KBM-7 (cell line): ENCODE results near the gene SUPT20HL1.
"Not testable (repeated sequence)": the region's sequence is repeated elsewhere in the genome, so short reads cannot be mapped to it uniquely, and the experiment has no call there.

Experiments
- DNase-seq: peaks from one replicate; pipeline ENCODE4 v3.0.0-alpha.2; 2015
- in situ Hi-C: fragments of 300-500 bp; cut with MboI; formaldehyde crosslinking; loops from 2 replicates; pipeline ENCODE4 v1.14.3; 2020; ENCODE audit warnings: low sequenced_read_pairs, low pct_unique_long_range_greater_than_20kb, mixed read lengths

SUPT20HL1 gene

GRCh38 chrX:24360272-24360671 lies at the start of gene SUPT20HL1:
TSS of gene SUPT20HL1 (plus strand) at chrX:24360639. CDS start at chrX:24362761, 2,122 bp downstream.
- in situ Hi-C loops = no loop called here
- no peak for DNase-seq

GRCh38 chrX:24310916-24311315 lies 49.5 kb upstream of the SUPT20HL1 start:
- not testable (repeated sequence) for DNase-seq

GRCh38 chrX:24311507-24312248 lies 48.8 kb upstream of the SUPT20HL1 start:
- DNase-seq, in situ Hi-C loops: not testable (repeated sequence)

More at GRCh38 chrX:24310916-24311315, 49.5 kb upstream of the SUPT20HL1 start:
- in situ Hi-C loops = not testable (repeated sequence)

GRCh38 chrX:24312249-24312607 lies 48.2 kb upstream of the SUPT20HL1 start:
- DNase-seq, in situ Hi-C loops: not testable (repeated sequence)

GRCh38 chrX:24314019-24314635 lies 46.3 kb upstream of the SUPT20HL1 start, which contains the start of gene SUPT20HL2:
TSS of gene SUPT20HL2 (minus strand) at chrX:24314069. CDS start at chrX:24313315, 754 bp downstream.
- in situ Hi-C loops = no loop called here

GRCh38 chrX:24316111-24316510 lies 44.3 kb upstream of the SUPT20HL1 start:
- in situ Hi-C loops = no loop called here
- no peak for DNase-seq

More at GRCh38 chrX:24314019-24314635, 46.3 kb upstream of the SUPT20HL1 start, which contains the start of gene SUPT20HL2:
- no peak for DNase-seq

GRCh38 chrX:24317567-24317966 lies 42.9 kb upstream of the SUPT20HL1 start:
- DNase-seq = no peak
- in situ Hi-C loops = no loop called here

- no peak for DNase-seq
Measured at GRCh38 chrX:24321741-24322395, 38.6 kb upstream of the SUPT20HL1 start.

GRCh38 chrX:24325231-24325630 lies 35.2 kb upstream of the SUPT20HL1 start:
- in situ Hi-C loops = no loop called here
- no peak for DNase-seq

More at GRCh38 chrX:24321741-24322395, 38.6 kb upstream of the SUPT20HL1 start:
- in situ Hi-C loops = no loop called here

GRCh38 chrX:24332878-24333277 lies 27.6 kb upstream of the SUPT20HL1 start:
- in situ Hi-C loops = no loop called here
- peak; percentile 37 for DNase-seq

- DNase-seq = no peak
- in situ Hi-C loops = no loop called here
Measured at GRCh38 chrX:24333371-24333770, 27.1 kb upstream of the SUPT20HL1 start.

- DNase-seq = no peak
- in situ Hi-C loops = no loop called here
Measured at GRCh38 chrX:24334461-24334860, 26.0 kb upstream of the SUPT20HL1 start.

GRCh38 chrX:24335871-24336270 lies 24.6 kb upstream of the SUPT20HL1 start:
- in situ Hi-C loops = no loop called here
- DNase-seq = no peak

GRCh38 chrX:24339911-24340310 lies 20.5 kb upstream of the SUPT20HL1 start:
- no peak for DNase-seq
- in situ Hi-C loops = no loop called here

- no peak for DNase-seq
- in situ Hi-C loops = no loop called here
Measured at GRCh38 chrX:24340501-24340900, 19.9 kb upstream of the SUPT20HL1 start.

GRCh38 chrX:24341795-24342194 lies 18.6 kb upstream of the SUPT20HL1 start:
- in situ Hi-C loops = no loop called here

GRCh38 chrX:24343719-24344118 lies 16.7 kb upstream of the SUPT20HL1 start:
- in situ Hi-C loops = no loop called here
- DNase-seq = peak; percentile 63

More at GRCh38 chrX:24341795-24342194, 18.6 kb upstream of the SUPT20HL1 start:
- no peak for DNase-seq

GRCh38 chrX:24347881-24348280 lies 12.6 kb upstream of the SUPT20HL1 start:
- in situ Hi-C loops = no loop called here
- no peak for DNase-seq

- no peak for DNase-seq
- in situ Hi-C loops = no loop called here
Measured at GRCh38 chrX:24350217-24350616, 10.2 kb upstream of the SUPT20HL1 start.

- in situ Hi-C loops = no loop called here
- no peak for DNase-seq
Measured at GRCh38 chrX:24355095-24355494, 5.3 kb upstream of the SUPT20HL1 start.
